SU-DHL-6 (cell line): ENCODE results near the gene PRRC1.

Experiments used
- EZH2phosphoT487 ChIP-seq: fragments of 200-600 bp; sonication (generic), shearing (Covaris generic); conservative IDR thresholded peaks from 2 replicates; pipeline ENCODE4 v1.6.1; 2018; ENCODE audit warnings: mild to moderate bottlenecking, antibody characterized with exemption, low read length, moderate library complexity, mixed read lengths
- TF ChIP-seq, protein P1 (sequence below): fragments of 200-600 bp; sonication (generic); IDR thresholded peaks from one replicate; pipeline ENCODE4 v1.5.1; 2017; ENCODE audit warnings: antibody characterized with exemption, mild to moderate bottlenecking, low read length, moderate library complexity; ENCODE audit not compliant: insufficient read depth, poor library complexity, severe bottlenecking

- TF ChIP-seq, protein P1, sequence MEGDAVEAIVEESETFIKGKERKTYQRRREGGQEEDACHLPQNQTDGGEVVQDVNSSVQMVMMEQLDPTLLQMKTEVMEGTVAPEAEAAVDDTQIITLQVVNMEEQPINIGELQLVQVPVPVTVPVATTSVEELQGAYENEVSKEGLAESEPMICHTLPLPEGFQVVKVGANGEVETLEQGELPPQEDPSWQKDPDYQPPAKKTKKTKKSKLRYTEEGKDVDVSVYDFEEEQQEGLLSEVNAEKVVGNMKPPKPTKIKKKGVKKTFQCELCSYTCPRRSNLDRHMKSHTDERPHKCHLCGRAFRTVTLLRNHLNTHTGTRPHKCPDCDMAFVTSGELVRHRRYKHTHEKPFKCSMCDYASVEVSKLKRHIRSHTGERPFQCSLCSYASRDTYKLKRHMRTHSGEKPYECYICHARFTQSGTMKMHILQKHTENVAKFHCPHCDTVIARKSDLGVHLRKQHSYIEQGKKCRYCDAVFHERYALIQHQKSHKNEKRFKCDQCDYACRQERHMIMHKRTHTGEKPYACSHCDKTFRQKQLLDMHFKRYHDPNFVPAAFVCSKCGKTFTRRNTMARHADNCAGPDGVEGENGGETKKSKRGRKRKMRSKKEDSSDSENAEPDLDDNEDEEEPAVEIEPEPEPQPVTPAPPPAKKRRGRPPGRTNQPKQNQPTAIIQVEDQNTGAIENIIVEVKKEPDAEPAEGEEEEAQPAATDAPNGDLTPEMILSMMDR, result no peak
- TF ChIP-seq EZH2phosphoT487, result no peak
These were observed 82.4 kb downstream of the PRRC1 start for GRCh38 chr5:127599847-127600246.
